ENCODE results near the gene FAM89B.

Gene FAM89B

GRCh38 chr11:65539744-65540289 is 32.5 kb upstream of the FAM89B start:
- TF ChIP-seq RAD21 (IDR thresholded peaks at IDR 0.05; ENCODE audit: low read depth), result no peak
- no peak for TF ChIP-seq CREB1 (IDR thresholded peaks at IDR 0.05; ENCODE audit: low read depth)
- TF ChIP-seq TCF12 (IDR thresholded peaks at IDR 0.05; ENCODE audit: low read depth), result no peak; the same call in 1 of the 2 replicates
- no peak for TF ChIP-seq TEAD4 (IDR thresholded peaks at IDR 0.05)
- peak; percentile 97 for TF ChIP-seq USF1 (IDR thresholded peaks at IDR 0.05)
- no peak; the same call in 1 of the 2 replicates for TF ChIP-seq EGR1 (IDR thresholded peaks at IDR 0.05)
- TF ChIP-seq MAX (IDR thresholded peaks at IDR 0.05), result peak; percentile 83; the same call in 1 of the 2 replicates
- TF ChIP-seq NFIC (IDR thresholded peaks at IDR 0.05), result no peak
- no peak for TF ChIP-seq FOXM1 (IDR thresholded peaks at IDR 0.05; ENCODE audit: borderline replicate concordance, low read depth)

- TF ChIP-seq RAD21 (IDR thresholded peaks at IDR 0.05; ENCODE audit: low read depth) (peak; percentile 86), EP300 (IDR thresholded peaks at IDR 0.05; ENCODE audit: borderline replicate concordance) (no peak), REST (IDR thresholded peaks at IDR 0.05; ENCODE audit: low read depth) (no peak), NFIC (IDR thresholded peaks at IDR 0.05) (peak; percentile 36), YY1 (IDR thresholded peaks at IDR 0.05; ENCODE audit: low read depth) (peak; percentile 28; the same call in 1 of the 2 replicates), FOXM1 (IDR thresholded peaks at IDR 0.05; ENCODE audit: borderline replicate concordance, low read depth) (no peak), TAF1 (IDR thresholded peaks at IDR 0.05; ENCODE audit: low read depth) (peak; percentile 51; the same call in 1 of the 2 replicates), CEBPB (IDR thresholded peaks at IDR 0.05) (no peak), EGR1 (IDR thresholded peaks at IDR 0.05) (peak; percentile 96), TCF12 (IDR thresholded peaks at IDR 0.05; ENCODE audit: low read depth) (no peak; the same call in 1 of the 2 replicates), ZBTB7A (IDR thresholded peaks at IDR 0.05; ENCODE audit: low read depth) (peak; percentile 18; the same call in 1 of the 2 replicates), USF1 (IDR thresholded peaks at IDR 0.05) (peak; percentile 70), TEAD4 (IDR thresholded peaks at IDR 0.05) (peak; percentile 76), MAX (IDR thresholded peaks at IDR 0.05) (peak; percentile 74), CREB1 (IDR thresholded peaks at IDR 0.05; ENCODE audit: low read depth) (no peak)
Measured at GRCh38 chr11:65540290-65541092, 31.8 kb upstream of the FAM89B start.

GRCh38 chr11:65541093-65541982 is 31.0 kb upstream of the FAM89B start:
- TF ChIP-seq ZBTB7A (IDR thresholded peaks at IDR 0.05; ENCODE audit: low read depth), result no peak; the same call in 1 of the 2 replicates
- TF ChIP-seq CEBPB (IDR thresholded peaks at IDR 0.05), result no peak
- no peak for TF ChIP-seq EP300 (IDR thresholded peaks at IDR 0.05; ENCODE audit: borderline replicate concordance)
- no peak for TF ChIP-seq REST (IDR thresholded peaks at IDR 0.05; ENCODE audit: low read depth)
- no peak for TF ChIP-seq EGR1 (IDR thresholded peaks at IDR 0.05)
- no peak for TF ChIP-seq RAD21 (IDR thresholded peaks at IDR 0.05; ENCODE audit: low read depth)
- TF ChIP-seq TCF12 (IDR thresholded peaks at IDR 0.05; ENCODE audit: low read depth), result no peak
- no peak for TF ChIP-seq NFIC (IDR thresholded peaks at IDR 0.05)
- no peak for TF ChIP-seq USF1 (IDR thresholded peaks at IDR 0.05)
- TF ChIP-seq TEAD4 (IDR thresholded peaks at IDR 0.05), result no peak
- TF ChIP-seq FOXM1 (IDR thresholded peaks at IDR 0.05; ENCODE audit: borderline replicate concordance, low read depth), result no peak
- no peak for TF ChIP-seq TAF1 (IDR thresholded peaks at IDR 0.05; ENCODE audit: low read depth)
- no peak for TF ChIP-seq CREB1 (IDR thresholded peaks at IDR 0.05; ENCODE audit: low read depth)
- TF ChIP-seq MAX (IDR thresholded peaks at IDR 0.05), result no peak

Measured in Ishikawa (cell line).